ENCODE data around the gene MSH6. TPM values are rescaled to one million over a fixed set of nuclear protein-coding genes. Genes with fewer than 3 reads are reported as not detected.

MSH6 gene
- total and polyA plus RNA-seq, 8 donors = 4.3 to 30.9 (median 23.3) TPM

GRCh38 chr2:47833516-47833968, 50.6 kb downstream of the MSH6 start:
- Histone ChIP-seq H3K4me3 (no peak overlapping the region), H3K27ac (no peak overlapping the region), H3K27me3 (no peaks in the 10 kb centered on the region), H3K9me3 (no peaks in the 10 kb centered on the region), H3K36me3 (peaks cover 0 to 61% (median 25%) of the 10 kb centered on the region in 3 donors), H3K4me1 (no peaks in the 10 kb centered on the region)
- intact Hi-C loops (cut with DNase I) = no loop called here
- FAIRE-seq (no peak), ATAC-seq (no peak), DNase-seq (no peak)
- WGBS, 2 donors = 96% methylated on average over 2 of the region's 2 CpGs
- TF ChIP-seq CTCF (IDR thresholded peaks at IDR 0.05) = no peak

- H3K4me1 ChIP-seq = no peaks in the 10 kb centered on the region
- no peak for DNase-seq
- 93 to 95% methylated on average over 1 of the region's 1 CpG for WGBS, 2 donors
- intact Hi-C loops (cut with DNase I) = no loop called here
- no peak overlapping the region for H3K27ac ChIP-seq
- no peak for FAIRE-seq
- no peak for TF ChIP-seq CTCF (IDR thresholded peaks at IDR 0.05)
- H3K36me3 ChIP-seq = peaks cover 0 to 41% (median 18%) of the 10 kb centered on the region in 3 donors
- no peaks in the 10 kb centered on the region for H3K27me3 ChIP-seq
- H3K9me3 ChIP-seq = no peaks in the 10 kb centered on the region
- H3K4me3 ChIP-seq = no peak overlapping the region
- no peak for ATAC-seq
Measured at GRCh38 chr2:47838249-47838648, 55.3 kb downstream of the MSH6 start.

- no peak for DNase-seq
- H3K4me1 ChIP-seq = no peaks in the 10 kb centered on the region
- no peak overlapping the region for H3K27ac ChIP-seq
- no peak for TF ChIP-seq CTCF (IDR thresholded peaks at IDR 0.05)
- H3K36me3 ChIP-seq = peaks cover 0 to 37% (median 18%) of the 10 kb centered on the region in 3 donors
- intact Hi-C loops (cut with DNase I) = no loop called here
- H3K9me3 ChIP-seq = no peaks in the 10 kb centered on the region
- no peak for ATAC-seq
- H3K4me3 ChIP-seq = no peak overlapping the region
- FAIRE-seq = no peak
- H3K27me3 ChIP-seq = no peaks in the 10 kb centered on the region
- WGBS, 2 donors = 76 to 77% methylated on average over 4 of the region's 4 CpGs
Measured at GRCh38 chr2:47838686-47839085, 55.7 kb downstream of the MSH6 start.

- Histone ChIP-seq H3K36me3 (peaks cover 0 to 10% (median 0%) of the 10 kb centered on the region in 3 donors), H3K9me3 (no peaks in the 10 kb centered on the region), H3K4me3 (no peak overlapping the region), H3K4me1 (no peaks in the 10 kb centered on the region), H3K27ac (no peak overlapping the region), H3K27me3 (no peaks in the 10 kb centered on the region)
- FAIRE-seq (no peak), DNase-seq (no peak), ATAC-seq (peak in 1 of 4 donors; percentile 25)
- whole genome bisulfite sequencing, 2 donors = 74 to 75% methylated on average over 3 of the region's 3 CpGs
- intact Hi-C loops (cut with DNase I) = no loop called here
- no peak for TF ChIP-seq CTCF (IDR thresholded peaks at IDR 0.05)
Measured at GRCh38 chr2:47842846-47843245, 59.9 kb downstream of the MSH6 start.

GRCh38 chr2:47843407-47843806, 60.5 kb downstream of the MSH6 start:
- H3K4me1 ChIP-seq = no peaks in the 10 kb centered on the region
- H3K9me3 ChIP-seq = no peaks in the 10 kb centered on the region
- H3K27ac ChIP-seq = no peak overlapping the region
- intact Hi-C loops (cut with DNase I) = no loop called here
- no peaks in the 10 kb centered on the region for H3K27me3 ChIP-seq
- WGBS, 2 donors = 100% methylated on average over 1 of the region's 1 CpG
- H3K4me3 ChIP-seq = no peak overlapping the region
- ATAC-seq (no peak), FAIRE-seq (no peak), DNase-seq (no peak)
- TF ChIP-seq CTCF (IDR thresholded peaks at IDR 0.05) = no peak
- H3K36me3 ChIP-seq = peaks cover 0 to 5% (median 0%) of the 10 kb centered on the region in 3 donors
